ENCODE measurements around the gene ASMTL. TPM values are rescaled to one million over a fixed set of nuclear protein-coding genes. Genes with fewer than 3 reads are reported as not detected.
A peak's percentile ranks its signal among the peaks of the same experiment; 100 is the strongest.

Gene ASMTL
- total RNA-seq, 4 donors from 2014 or later, result 19.4 to 27.7 (median 24.4) TPM

DNA sequence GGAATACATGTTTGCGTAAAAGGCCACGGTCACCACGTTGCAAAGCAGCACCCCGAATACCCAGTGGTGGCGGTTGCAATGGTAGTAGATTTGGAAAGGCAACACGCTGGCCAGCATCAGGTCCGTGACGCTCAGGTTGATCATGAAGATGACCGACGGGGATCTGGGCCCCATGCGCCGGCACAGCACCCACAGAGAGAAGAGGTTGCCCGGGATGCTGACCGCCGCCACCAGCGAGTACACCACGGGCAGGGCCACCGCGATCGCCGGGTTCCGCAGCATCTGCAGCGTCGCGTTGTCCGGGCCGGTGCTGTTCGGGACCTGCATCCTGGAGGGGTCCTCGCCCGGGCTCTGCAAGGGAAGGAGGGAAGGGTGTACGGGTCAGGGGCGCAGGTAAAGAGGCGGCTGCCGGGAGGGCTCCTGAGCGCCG, 13.5 kb upstream of the ASMTL start:
- Histone ChIP-seq H3K4me1 (no peaks in the 10 kb centered on the region), H3K9me3 (no peaks in the 10 kb centered on the region), H3K27me3 (peaks cover 47% of the 10 kb centered on the region), H3K27ac (no peak overlapping the region), H3K4me3 (no peak overlapping the region), H3K36me3 (no peaks in the 10 kb centered on the region)
- WGBS, result 38% methylated on average over 13 of the region's 36 CpGs
- no peak for TF ChIP-seq POLR2A (IDR thresholded peaks at IDR 0.05)
- TF ChIP-seq CTCF (IDR thresholded peaks at IDR 0.05), result no peak
- TF ChIP-seq POLR2AphosphoS5 (IDR thresholded peaks at IDR 0.05), result no peak
- TF ChIP-seq EP300 (IDR thresholded peaks at IDR 0.05), result no peak
- peak; percentile 48 to 71 for DNase-seq (ENCODE audit: low spot score in 2 of 2)

DNA sequence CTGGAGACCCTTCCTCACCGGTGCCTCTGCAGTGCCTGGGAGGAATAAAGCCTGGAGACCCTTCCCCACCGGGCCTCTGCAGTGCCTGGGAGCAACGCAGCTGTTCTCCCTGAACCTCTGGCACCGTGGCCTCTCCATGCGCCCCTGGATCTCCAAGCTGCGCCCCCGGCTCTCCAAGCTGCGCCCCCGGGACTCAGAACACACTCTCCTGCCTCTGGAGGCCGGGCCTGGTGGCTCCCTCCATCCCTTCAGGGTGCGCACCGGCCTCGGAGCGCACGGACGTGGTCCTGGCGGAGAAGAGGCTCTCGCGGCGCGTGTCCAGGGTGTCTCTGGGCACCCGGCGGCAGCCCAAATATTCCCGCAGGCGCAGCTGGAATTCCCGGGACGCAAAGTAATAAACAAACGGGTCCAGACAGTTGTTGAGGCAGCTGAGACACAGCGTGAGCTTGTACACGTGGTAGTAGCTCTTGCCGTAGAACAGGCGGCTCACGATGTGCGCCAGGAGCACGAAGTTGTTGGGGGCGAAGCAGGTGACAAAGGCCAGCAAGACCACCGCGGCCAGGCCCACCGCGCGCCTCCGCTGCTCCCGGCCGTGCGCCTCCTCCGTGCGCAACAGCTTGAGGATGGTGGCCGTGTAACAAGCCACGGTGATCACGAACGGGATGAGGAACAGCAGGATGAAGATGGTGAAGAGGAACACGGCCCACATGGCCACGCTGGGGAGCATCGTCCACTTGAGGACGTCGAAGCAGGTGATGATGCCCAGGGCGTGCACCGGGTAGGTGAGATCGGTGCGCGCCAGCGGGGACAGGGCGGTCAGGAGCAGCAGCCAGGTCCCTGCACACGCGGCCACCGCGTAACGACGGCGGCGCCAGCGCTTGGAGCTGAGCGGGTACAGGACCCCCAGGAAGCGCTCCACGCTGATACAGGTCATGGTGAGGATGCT, 12.8 kb upstream of the ASMTL start:
- DNase-seq (ENCODE audit: low spot score in 2 of 2), result peak in 1 of 2 donors; percentile 59
- no peaks in the 10 kb centered on the region for H3K4me1 ChIP-seq
- TF ChIP-seq EP300 (IDR thresholded peaks at IDR 0.05) (no peak), POLR2AphosphoS5 (IDR thresholded peaks at IDR 0.05) (no peak), CTCF (IDR thresholded peaks at IDR 0.05) (no peak), POLR2A (IDR thresholded peaks at IDR 0.05) (no peak)
- no peaks in the 10 kb centered on the region for H3K9me3 ChIP-seq
- peaks cover 47% of the 10 kb centered on the region for H3K27me3 ChIP-seq
- no peak overlapping the region for H3K27ac ChIP-seq
- no peaks in the 10 kb centered on the region for H3K36me3 ChIP-seq
- 51% methylated on average over 25 of the region's 75 CpGs for whole genome bisulfite sequencing
- H3K4me3 ChIP-seq, result no peak overlapping the region

- no peak for TF ChIP-seq POLR2AphosphoS5 (IDR thresholded peaks at IDR 0.05)
- TF ChIP-seq EP300 (IDR thresholded peaks at IDR 0.05), result no peak
- H3K4me1 ChIP-seq, result no peaks in the 10 kb centered on the region
- no peak for DNase-seq (ENCODE audit: low spot score in 2 of 2)
- peaks cover 47% of the 10 kb centered on the region for H3K27me3 ChIP-seq
- H3K4me3 ChIP-seq, result no peak overlapping the region
- no peaks in the 10 kb centered on the region for H3K36me3 ChIP-seq
- H3K9me3 ChIP-seq, result no peaks in the 10 kb centered on the region
- 65% methylated on average over 12 of the region's 12 CpGs for WGBS
- H3K27ac ChIP-seq, result no peak overlapping the region
Observed at GRCh38 chrX:1464971-1465285, 12.2 kb upstream of the ASMTL start.

DNA sequence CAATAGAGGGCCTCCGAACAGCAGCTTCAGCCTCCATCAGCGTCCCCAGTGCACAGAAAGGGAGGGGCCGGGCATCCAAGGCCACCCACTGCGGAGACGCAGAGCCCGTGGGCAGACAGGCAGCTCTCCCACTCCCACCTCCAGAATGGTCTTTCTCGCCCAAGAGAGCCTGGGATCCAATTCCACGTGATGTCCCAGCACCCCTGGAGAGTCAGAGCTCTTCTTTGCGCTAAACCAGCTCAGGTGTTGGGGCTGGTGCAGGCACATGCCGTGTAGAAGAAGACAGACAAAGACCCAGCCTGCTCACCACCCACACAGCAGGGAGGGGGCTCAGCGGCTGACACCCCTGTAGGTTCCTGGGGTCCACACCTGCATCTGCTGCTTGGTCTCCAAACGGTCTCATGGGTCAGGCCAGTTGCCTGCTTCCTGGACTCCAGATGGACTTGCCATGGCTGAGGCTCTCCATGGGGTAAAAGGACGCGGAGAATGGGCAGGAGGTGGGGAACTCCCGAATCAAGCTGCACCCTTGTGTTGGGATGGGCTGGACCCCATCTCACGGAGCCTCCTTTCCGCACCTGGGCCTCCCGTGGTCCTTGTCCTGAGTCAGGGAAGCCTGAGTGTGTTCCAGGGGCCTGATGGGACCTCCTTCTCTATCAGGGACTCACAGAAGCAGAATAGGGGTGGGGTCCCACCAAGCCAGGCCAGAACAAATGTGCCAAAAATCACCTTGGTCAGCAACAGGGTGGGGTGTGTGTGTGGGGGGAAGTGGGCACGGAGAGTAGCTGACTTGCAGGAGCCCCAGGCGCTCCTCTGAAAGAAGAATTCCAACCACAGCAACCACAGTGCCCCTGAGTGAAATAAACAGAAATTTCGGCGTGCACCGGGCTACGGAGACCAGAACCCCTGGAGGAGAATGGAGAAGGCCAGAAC, 11.6 kb upstream of the ASMTL start:
- H3K9me3 ChIP-seq, result no peaks in the 10 kb centered on the region
- H3K4me1 ChIP-seq, result no peaks in the 10 kb centered on the region
- peak; percentile 30 to 66 for DNase-seq (ENCODE audit: low spot score in 2 of 2)
- H3K36me3 ChIP-seq, result no peaks in the 10 kb centered on the region
- no peak overlapping the region for H3K27ac ChIP-seq
- no peak overlapping the region for H3K4me3 ChIP-seq
- WGBS, result 70% methylated on average over 13 of the region's 24 CpGs
- TF ChIP-seq EP300 (IDR thresholded peaks at IDR 0.05), result no peak
- no peak for TF ChIP-seq POLR2A (IDR thresholded peaks at IDR 0.05)
- TF ChIP-seq POLR2AphosphoS5 (IDR thresholded peaks at IDR 0.05), result no peak
- TF ChIP-seq CTCF (IDR thresholded peaks at IDR 0.05), result no peak
- H3K27me3 ChIP-seq, result peaks cover 47% of the 10 kb centered on the region

GRCh38 chrX:1463581-1463980, 10.9 kb upstream of the ASMTL start:
- Histone ChIP-seq H3K4me1 (no peaks in the 10 kb centered on the region), H3K4me3 (no peak overlapping the region), H3K9me3 (no peaks in the 10 kb centered on the region), H3K36me3 (no peaks in the 10 kb centered on the region), H3K27ac (no peak overlapping the region), H3K27me3 (peaks cover 44% of the 10 kb centered on the region)
- peak in 1 of 2 donors; percentile 18 for DNase-seq (ENCODE audit: low spot score in 2 of 2)
- 79% methylated on average over 5 of the region's 5 CpGs for WGBS
- TF ChIP-seq POLR2AphosphoS5 (IDR thresholded peaks at IDR 0.05) (no peak), POLR2A (IDR thresholded peaks at IDR 0.05) (no peak), EP300 (IDR thresholded peaks at IDR 0.05) (no peak)
